Fibroblast of skin of scalp (primary cell): ENCODE measurements around the gene FBN2.
"Not testable (repeated sequence)": the region's sequence is repeated elsewhere in the genome, so short reads cannot be mapped to it uniquely, and the experiment has no call there.

ENCODE experiments used
- DNase-seq: peaks from one replicate; pipeline ENCODE4 v3.0.0-alpha.2; 2013

Gene FBN2

DNA sequence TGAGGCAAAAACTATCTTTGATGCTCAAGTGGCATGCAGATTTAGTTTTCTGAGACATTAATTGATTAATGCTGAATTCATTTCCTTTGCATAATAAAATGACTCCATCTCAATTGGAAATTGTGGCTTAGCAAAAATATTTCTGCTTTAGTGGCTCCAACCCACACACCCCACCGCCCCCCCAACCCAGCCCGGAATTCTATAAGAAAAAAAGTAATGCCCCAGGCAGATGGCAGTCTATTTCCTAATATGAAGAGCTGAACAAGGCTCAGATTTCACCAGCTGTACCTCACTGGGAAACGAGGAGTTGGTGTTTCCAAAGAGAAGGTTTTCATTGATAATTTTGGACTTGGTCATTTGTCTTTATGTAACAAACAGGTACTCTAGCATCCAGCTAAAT, 182.1 kb downstream of the FBN2 start:
- DNase-seq: no peak

DNA sequence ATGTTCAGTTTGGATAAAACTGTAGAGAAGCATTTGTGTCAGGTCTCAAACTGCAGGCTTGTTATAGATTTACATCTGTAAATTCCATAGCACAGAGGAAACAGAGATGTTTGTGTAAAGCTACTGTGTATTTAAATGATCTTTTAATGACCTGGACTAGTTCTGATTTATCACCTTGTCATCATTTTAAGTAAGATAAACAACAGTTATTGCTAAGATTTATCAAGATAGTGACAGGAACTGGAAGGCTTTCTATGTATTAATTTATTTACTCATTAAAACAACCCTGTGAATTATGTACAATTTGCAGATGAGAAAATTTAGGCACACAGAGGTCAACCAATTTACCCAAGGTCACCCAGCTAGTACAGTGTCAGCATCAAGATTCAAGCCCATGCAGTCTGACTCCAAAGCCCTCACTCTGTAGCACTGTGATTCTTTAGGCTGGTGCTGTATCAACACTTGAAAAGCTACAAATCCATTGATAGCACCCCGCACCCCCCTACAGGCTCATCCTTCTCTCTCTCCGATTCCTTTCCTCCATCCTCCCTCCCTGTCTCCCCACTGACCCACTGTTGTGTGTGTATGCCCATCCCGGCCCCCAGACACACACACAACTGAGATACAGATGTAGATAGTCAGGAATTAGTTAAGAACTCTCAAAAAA, 184.5 kb downstream of the FBN2 start:
- DNase-seq: no peak

DNA sequence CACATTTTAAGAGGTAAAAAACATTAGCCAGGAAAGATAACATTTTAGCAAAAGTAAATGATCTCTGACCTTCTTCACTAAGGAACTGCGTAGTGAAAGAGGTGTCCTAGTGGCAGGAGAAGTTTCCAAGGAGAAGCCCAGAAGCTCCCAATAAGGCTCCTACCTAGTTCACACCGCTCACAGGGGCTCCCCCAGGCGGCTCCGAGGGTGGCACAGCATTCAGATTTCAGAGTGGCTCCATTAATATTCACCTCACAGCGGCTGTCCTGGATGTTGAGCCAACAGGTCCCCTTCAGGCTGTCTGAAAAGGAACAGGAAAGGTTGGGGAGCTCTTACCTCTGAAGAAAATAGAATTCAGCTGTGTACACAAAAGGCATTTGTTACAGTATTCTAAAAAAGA, 187.3 kb downstream of the FBN2 start:
- DNase-seq: no peak

DNA sequence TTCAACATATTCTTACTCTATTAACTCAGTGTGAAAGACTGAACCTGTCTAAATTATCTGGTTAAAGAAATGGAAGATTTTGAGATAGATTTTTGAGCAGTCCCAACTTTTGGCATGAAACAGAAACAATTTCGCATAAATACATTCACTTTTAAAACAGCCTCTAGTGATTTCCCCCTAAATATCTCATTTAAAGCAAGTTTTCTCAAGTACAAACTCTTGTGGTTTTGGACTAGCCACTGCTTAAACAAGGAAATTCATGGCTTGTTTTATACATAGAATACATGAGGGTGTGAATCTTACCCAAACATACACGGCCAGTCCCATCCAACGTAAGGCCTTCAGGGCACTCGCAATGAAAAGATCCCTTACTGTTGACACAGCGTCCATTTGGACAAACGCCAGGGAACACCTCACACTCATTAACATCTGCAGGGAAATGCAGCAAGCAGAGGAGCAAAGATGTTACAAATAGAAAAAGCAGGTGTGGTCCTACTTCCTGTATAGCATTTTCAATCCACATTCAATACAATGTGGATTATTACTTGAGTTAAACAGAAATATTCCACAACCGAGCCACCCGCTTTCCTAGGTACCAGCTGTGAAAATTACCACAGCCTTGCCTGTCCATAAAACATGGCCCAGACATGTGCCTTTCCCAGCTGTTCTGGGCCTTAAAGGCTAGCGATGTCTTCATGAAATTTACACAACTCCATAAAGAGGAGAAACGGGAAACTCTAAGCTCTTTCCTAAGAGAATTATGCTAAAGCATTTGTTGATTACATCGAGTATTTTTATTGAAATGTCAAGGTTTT, 188.8 kb downstream of the FBN2 start:
- DNase-seq: no peak

DNA sequence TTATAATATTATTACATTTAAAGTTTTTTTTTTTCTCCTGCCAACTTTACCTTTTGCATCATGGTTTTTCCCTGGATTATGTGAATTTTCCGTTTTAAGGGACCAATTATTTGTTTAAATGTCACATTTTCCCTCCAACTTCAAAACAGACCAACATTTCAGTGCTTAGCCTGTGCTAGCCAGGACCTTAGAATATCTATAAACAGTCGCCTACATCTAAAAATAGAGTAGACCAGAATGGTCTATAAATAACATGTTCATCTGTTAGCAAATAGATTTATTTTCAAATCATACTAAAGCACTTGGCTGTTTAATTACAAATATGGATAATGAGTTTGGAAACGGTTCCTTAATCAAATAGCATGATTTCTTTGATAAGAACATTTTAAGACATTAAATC, 192.0 kb downstream of the FBN2 start:
- DNase-seq: no peak

DNA sequence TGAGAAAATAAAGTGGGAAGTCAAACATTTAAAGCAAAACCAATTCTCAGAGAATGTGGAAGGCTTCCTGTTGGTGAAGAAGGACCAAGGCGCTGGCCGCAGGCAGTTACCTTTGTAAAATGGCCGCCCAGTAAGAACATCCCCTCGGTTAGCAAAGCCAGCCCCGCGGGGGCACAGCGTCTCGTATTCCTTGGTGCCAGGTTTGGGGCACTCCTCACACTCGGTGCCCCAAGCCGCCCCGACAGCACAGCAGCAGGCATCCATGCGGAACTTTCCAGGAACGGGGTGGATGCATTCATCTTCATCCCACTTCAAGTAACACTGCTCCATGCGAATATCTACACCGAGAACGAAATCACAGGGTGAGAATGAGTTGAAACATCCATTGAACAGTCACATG, 192.8 kb downstream of the FBN2 start:
- no peak for DNase-seq

DNA sequence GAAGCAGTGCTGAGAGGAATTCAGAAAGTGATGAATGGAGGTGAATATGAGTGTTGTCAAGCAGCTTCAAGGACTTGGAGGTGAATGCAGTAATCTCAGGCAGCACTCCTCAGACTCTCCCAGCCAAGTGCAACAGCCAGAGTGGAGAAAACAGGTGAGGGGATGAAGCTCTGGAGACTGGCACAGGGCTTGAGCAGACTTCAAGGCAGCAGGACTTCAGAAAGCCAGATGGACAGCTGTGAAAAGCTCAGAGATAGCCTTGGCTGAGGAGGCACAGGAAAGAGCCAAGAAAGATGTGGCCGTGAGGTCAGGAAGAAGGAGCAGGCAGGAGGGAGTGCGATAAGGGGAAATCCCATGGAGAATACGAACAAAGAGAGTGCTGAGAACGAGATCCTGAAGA, 194.9 kb downstream of the FBN2 start:
- DNase-seq: no peak

DNA sequence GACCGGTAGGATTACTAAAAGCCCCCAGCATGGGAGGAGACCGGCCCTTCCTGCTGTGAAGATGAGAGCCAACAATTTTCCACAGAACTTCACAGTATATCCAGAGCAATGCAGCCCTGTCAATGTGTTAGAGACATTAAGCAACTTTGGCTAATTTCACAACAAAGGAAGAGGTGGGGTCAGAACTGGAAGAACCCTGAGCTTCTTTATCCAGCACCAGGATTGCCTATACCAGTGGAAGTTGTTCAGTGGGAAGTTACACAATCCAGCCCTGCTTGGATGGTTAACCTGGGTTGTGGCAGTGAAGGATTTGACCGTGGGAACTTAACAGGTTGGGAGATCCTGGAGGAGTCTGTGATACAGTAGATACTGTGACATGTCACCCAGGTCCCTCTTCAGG, 197.0 kb downstream of the FBN2 start:
- no peak for DNase-seq

DNA sequence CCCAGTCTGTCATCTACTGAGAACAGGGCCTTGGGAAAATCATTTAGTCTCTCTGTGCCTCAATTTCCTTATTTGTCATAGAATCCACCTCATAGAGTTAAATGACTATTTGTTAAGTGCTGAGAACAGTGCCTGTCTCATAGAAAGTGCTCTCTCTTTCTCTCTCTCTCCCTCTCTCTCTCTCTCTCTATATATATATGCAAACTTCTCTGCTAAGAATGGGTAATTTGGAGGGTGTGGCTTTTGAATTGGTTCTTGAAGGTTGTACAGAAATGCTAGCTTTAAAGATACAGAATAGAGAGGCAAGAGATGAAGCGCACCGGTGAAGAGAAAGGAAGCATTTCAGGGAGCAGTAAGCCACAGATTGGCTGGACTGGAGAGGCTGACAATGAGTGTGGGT, 197.4 kb downstream of the FBN2 start:
- DNase-seq: no peak

DNA sequence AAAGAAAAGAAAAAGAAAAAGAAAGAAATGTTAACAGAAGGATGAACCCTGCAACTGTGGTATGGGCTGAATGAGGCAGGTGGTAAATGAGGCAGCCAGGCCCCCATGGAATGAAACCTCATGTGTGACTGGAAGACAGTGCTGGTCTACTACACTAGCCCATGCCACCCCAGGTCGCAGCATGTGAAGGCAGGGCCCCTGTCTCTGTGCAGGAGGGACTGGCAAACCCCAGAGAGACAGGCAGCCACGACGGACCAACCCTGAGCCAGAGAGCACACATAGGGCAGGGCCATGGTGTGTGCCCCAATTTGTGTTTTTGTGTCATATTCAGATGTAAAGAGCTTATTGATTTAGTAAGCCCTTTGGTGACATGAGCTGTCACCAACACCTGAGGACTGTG, 198.5 kb downstream of the FBN2 start:
- DNase-seq: no peak

DNA sequence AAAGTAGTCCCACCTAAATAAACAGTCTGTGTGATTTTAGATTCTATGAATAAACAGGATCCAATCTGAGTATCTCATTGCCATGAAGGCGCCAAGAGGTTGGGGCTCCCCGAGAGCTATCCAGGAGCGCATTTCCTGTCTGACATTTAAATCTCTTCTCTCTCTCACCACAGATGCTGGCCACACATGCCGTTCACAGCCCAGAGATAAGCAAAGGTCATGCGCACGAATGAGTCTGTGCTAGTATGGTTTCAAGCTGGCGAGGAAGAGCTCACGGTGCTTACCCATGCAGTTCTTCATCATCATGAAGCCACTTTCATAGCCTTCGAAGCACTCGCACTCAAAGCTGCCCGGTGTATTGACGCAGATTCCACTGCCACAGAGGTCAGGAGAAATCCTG, 199.4 kb downstream of the FBN2 start:
- no peak for DNase-seq

DNA sequence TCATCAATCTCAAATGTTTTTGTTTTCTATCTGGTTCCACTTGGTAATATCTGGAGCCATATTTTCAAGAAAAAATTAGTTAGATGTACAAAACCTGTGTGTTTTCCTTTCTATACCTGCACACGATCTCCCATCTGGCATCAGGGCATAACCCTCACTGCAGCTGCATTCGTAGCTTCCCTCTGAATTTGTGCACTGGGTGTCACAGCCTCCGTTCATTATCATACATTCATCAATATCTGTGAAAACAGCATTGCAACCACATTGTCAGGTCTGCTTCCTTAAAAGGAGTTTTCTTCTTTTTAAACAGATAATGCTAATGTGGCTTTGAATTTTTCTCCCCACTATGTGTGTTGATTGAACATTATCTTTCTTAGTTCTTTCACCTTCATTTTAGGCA, 202.7 kb downstream of the FBN2 start:
- DNase-seq: no peak

DNA sequence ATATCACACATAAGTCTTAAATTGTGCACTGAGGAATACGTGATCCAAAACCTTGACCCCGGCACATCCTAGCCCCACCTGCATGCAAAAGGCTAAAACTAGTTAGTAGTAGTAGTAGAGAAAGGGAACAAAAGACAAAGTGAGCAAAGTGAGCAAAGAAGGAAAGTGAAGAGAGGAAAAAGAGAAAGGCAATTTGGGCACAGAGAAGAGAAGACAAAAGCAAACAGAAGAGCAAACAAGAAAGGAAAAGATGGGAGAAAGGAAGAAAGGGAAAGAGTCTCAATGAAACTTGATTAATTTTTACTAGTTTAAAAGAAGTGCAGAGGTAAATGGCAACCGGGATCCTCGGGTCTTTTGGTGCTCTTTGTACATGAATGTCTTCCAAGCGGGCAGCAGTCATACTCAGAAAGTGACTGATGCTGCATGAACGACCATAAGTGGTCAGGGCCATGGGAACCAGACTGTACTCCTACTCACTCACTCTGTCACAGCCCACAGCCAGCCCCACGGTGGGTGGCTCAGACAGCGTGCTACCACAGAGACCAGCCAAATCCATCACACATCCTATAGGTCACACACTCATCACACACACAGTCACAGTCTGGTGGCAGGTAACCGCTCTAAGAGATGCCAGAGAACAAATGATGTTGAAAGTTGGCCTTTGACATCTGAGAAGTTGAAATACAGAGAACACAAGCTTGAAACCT, 203.9 kb downstream of the FBN2 start:
- no peak for DNase-seq

DNA sequence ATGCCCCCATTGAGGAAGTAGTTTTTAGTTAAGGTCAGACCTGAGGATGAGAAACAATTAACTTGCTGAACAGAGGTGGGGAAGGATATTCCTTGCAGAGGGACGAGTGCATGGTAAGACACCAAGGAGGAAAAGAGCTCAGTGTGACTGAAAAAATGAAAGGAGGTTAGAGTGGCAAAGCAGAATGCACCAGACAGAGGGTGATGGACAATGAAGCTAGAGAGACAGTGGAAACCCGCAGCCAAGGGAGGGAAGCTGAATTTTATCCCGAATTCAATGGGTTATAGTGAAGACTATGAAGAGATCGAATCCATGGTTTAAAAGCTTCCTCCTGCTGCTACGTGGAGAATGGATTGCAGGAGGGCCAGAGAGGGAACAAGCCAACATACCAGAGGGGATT, 206.8 kb downstream of the FBN2 start:
- DNase-seq: no peak

DNA sequence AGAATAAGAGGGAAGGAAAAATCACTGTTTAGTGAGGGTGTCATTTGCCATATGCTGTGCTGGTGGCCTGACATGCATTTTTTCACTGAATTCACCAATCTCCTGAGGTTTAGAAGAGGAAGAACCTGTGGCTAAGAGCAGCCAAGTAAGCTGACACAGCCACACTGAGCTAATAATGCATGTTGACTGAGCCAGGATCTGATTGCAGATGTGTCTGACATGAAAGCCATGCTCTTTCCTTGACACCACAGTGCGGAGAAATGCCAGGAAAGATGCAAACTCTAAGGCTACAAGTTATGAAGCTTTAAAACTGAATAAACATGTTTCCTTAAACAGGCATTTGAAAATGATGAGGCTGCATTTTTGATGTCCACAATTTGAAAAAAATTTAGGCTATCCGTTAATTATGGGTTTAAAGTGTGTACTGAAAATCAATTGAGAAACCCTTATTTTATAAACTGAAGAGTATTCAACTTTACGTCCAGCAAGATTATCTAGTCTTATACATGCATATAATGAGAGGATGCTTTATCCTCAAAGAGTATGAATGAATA, 208.6 kb downstream of the FBN2 start:
- DNase-seq: no peak

DNA sequence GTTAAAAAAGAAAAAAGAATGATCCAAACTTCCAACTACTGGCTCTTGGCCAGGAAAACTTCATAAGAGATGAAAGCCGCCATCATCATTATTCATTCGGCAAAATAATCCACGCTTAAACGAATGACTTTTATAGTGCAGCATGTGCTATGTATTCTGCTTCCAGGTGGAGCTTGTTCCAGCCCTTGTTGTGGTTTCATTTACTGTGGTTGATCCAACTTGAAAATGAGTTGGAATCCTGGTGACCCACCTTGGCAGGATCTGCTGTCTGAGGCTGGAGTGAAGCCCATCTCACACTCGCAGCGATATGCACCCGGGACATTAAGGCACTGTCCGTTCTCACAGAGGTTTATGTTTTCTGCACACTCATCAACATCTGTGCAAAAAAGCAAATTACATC, 209.6 kb downstream of the FBN2 start:
- no peak for DNase-seq

DNA sequence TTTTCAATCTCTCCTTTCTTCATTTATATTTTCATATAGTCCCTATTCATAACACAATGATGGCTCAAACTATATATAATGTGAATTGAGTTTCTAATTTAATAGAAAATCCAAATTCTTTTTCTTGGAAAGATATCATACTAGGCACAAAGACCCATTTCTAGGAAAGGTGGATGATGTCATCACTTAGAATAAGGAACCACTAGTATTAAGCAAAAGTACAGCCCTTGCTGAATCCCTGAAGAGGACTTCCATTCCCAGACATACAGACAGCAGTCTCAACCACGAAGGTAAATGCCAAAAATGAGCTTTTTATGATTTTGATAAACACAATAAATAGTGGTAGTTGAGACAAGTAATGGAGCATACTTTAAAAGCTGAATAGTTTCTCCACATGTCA, 210.0 kb downstream of the FBN2 start:
- no peak for DNase-seq

DNA sequence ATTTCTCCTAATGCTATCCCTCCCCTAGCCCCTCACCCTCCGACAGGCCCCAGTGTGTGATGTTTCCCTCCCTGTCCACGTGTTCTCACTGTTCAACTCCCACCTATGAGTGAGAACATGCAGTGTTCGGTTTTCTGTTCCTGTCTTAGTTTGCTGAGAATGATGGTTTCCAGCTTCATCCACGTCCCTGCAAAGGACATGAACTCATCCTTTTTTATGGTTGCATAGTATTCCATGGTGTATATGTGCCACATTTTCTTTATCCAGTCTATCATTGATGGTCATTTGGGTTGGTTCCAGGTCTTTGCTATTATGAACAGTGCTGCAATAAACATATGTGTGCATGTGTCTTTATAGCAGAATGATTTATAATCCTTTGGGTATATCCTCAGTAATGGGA, 216.6 kb downstream of the FBN2 start:
- DNase-seq: not testable (repeated sequence)

DNA sequence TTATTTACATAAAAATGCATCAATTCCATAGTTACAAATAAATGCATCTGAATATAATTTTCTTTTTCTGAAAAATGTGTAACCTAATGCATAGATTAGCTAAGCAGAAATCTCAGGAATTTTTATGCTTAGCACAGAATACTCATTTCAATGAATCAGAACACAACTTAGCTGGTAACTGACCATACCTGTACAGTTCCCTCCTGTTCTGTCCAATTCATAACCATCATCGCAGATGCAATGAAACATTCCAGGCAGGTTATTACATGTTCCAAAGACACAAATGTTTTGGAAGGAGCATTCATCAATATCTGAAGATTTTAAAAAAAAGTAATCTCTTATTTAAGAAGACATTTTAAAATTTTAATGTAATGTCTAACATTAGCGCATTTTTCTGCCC, 219.4 kb downstream of the FBN2 start:
- DNase-seq: no peak

DNA sequence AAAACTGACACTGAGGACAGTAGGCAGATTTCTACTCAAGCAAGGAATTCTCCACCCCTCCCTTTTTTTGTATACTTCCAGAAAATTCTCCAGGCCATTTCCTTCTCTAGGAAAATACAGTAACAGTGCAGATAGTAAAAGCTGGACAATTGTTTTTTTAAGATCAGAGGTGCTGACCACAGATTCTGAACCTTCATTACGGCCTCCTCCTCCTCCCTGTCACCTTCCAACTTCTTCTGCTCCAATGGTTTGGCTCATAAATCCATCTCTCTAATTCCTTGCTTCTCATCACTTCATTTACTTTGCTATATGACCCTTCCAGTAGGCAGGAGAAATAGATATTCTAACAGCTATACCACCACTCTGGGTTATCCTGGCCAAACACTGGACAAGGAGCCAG, 220.6 kb downstream of the FBN2 start:
- no peak for DNase-seq

DNA sequence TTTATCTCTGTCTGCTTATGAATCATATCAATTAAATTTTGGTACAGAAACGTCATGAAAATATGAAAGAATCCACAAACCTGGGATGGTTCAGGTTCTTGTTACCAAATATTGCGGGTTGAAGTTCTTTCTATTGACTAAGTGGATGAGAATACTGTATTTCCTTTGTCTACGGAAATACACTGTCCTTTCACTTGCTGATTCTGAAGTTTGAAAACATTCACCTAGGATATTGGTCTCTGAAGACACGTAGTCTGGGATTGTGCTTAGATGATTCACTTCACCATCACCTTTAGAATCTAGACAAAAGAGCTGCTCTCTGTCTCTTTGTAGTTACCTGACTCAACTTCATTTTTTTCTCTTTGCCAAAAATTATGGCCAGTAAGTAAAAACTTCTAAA, 222.4 kb downstream of the FBN2 start:
- DNase-seq: no peak

DNA sequence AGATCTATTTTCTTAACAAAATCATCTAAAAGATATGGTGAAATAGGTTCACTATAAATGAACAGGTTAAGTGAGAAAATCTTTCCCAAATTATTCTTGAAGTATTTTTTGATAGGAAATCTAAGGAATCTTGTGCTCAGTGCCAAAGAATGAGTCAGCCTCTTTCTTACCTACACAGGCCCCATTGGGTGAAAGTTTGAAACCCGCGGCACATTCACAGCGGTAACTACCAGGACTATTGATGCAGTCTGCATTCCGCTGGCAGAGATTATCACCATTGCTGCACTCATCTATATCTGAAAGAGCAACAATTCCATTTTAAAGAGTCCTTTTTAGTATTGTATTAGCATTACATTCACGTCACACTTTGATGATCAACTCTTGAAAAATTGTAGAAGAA, 232.7 kb downstream of the FBN2 start:
- no peak for DNase-seq

DNA sequence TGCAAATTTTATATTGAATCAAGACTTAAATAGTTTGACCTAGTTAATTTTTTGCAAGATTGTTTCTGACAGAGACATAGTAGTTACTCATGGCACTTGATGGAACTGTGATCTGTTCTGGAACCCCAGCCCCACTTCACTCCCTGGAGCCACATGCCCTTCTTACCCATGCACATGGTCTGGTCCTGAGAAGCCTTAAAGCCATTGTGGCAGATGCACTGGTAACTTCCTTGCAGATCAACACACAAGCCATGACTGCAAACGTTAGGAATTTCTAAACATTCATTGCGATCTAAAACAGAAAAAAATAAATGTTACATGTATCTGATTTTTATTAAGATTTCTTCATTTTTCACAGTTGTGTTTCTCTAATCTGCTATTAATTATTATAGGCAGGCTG, 233.3 kb downstream of the FBN2 start:
- peak; percentile 43 for DNase-seq

DNA sequence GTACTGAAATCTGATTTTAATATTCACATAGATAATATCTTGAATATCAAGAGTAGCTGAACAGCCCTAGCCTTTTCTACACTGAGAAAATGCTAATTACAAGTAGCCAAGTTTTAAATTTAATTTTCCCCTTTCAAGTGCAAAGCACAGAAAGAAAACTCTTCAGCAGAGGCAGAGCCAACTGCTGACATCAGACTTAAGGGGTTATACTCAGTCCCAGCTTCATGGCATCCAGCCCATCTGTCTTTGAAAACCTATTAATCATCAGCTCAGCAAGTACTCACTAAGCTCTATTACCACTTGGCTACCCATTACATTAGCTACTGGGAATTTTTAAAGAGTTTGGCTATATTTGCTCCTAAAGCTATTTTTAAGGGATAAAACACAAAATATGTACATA, 234.0 kb downstream of the FBN2 start:
- peak; percentile 83 for DNase-seq
